B cell (primary cell): ENCODE results near the gene SELENBP1. TPM values are rescaled to one million over a fixed set of nuclear protein-coding genes. Genes with fewer than 3 reads are reported as not detected.

Source experiments
- ATAC-seq: fragments of 200-7000 bp; cut with Tn5 transposase; one replicate; pipeline ENCODE4 v1.10.0; 2021; ENCODE audit warnings: low read depth, mild to moderate bottlenecking, moderate number of reproducible peaks, moderate library complexity
- CTCF ChIA-PET: fragments of 350-600 bp; sonication (Branson Sonifier 250); formaldehyde crosslinking; loops from one replicate; lab custom pipeline; 2021; ENCODE audit warnings: antibody characterized with exemption, inconsistent platforms; lab: Charles Lee
- POLR2A ChIA-PET: fragments of 350-600 bp; sonication (Branson Sonifier 250); formaldehyde crosslinking; loops from one replicate; lab custom pipeline; 2021; ENCODE audit warnings: antibody characterized with exemption; lab: Charles Lee
- DNase-seq: peaks from one replicate; pipeline ENCODE4 v3.0.0; 2013
- H2AFZ ChIP-seq: 2 replicates; pipeline ENCODE4 v1.6.1; 2012; ENCODE audit warnings: mild to moderate bottlenecking, low read depth, low read length; ENCODE audit not compliant: insufficient read depth, poor library complexity, severe bottlenecking
- H3K27ac ChIP-seq, 2 donors: 1 replicate in 1 of 2; 2 replicates in 1 of 2; pipeline ENCODE4 v1.5.1; 2012 to 2013; ENCODE audit warnings: low read length in 2 of 2, mild to moderate bottlenecking in 2 of 2, moderate library complexity in 1 of 2
- H3K27me3 ChIP-seq, 4 experiments: fragments of 200-600 bp in 1 of 4; sonication (generic) in 1 of 4; replicated peaks in 1 of 4; 1 replicate in 2 of 4; 2 replicates in 2 of 4; pipeline versions ENCODE4 v1.6.1 to v1.7.0; 2013 to 2016; ENCODE audit warnings: low read length in 3 of 4, mild to moderate bottlenecking in 2 of 4, mixed read lengths in 1 of 4, moderate library complexity in 1 of 4; ENCODE audit not compliant: insufficient read depth in 4 of 4, control insufficient read depth in 3 of 4; ENCODE audit errors: control extremely low read depth in 1 of 4
- H3K36me3 ChIP-seq, 2 experiments: replicated peaks in 1 of 2; 1 replicate in 1 of 2; 2 replicates in 1 of 2; pipeline versions ENCODE4 v1.6.1 to v1.7.1; 2013; ENCODE audit warnings: low read length in 1 of 2; ENCODE audit not compliant: insufficient read depth in 2 of 2, control insufficient read depth in 1 of 2; ENCODE audit errors: control extremely low read depth in 1 of 2, extremely low read depth in 1 of 2
- H3K4me1 ChIP-seq, 2 donors: fragments of 200-600 bp in 1 of 2; sonication (generic) in 1 of 2; 1 replicate in 1 of 2; 2 replicates in 1 of 2; pipeline versions ENCODE4 v1.5.1 to v1.6.1; 2013 to 2017; ENCODE audit warnings: low read length in 2 of 2; ENCODE audit not compliant: control insufficient read depth in 2 of 2, insufficient read depth in 2 of 2
- H3K4me2 ChIP-seq: replicated peaks from 2 replicates; pipeline ENCODE3; 2012; ENCODE audit warnings: mild to moderate bottlenecking, low read depth, low read length; ENCODE audit not compliant: poor library complexity, severe bottlenecking
- H3K4me3 ChIP-seq, 5 experiments: fragments of 200-600 bp in 1 of 5; sonication (generic) in 1 of 5; 1 replicate in 3 of 5; 2 replicates in 2 of 5; pipeline versions ENCODE4 v1.5.1 to v1.7.0; 2011 to 2016; ENCODE audit warnings: low read length in 4 of 5, mild to moderate bottlenecking in 4 of 5, low read depth in 2 of 5, control low read depth in 1 of 5, moderate library complexity in 1 of 5; ENCODE audit not compliant: insufficient read depth in 1 of 5; ENCODE audit errors: control extremely low read depth in 1 of 5, extremely low read depth in 1 of 5
- H3K79me2 ChIP-seq: fragments of 200-600 bp; sonication (generic); one replicate; pipeline ENCODE4 v1.6.0; 2016; ENCODE audit warnings: low read length; ENCODE audit not compliant: control insufficient read depth, insufficient read depth
- H3K9ac ChIP-seq: fragments of 200-600 bp; sonication (generic); 2 replicates; pipeline ENCODE4 v1.6.1; 2017; ENCODE audit warnings: mild to moderate bottlenecking, low read length, moderate library complexity
- H3K9me3 ChIP-seq, 3 donors: one replicate each; pipeline versions ENCODE4 v1.6.1 to v1.7.1; 2013; ENCODE audit warnings: low read length in 2 of 3; ENCODE audit not compliant: control insufficient read depth in 2 of 3, insufficient read depth in 1 of 3; ENCODE audit errors: control extremely low read depth in 1 of 3
- H4K20me1 ChIP-seq: 2 replicates; pipeline ENCODE4 v1.6.0; 2012; ENCODE audit warnings: mild to moderate bottlenecking, low read length; ENCODE audit not compliant: insufficient read depth, control insufficient read depth, poor library complexity, severe bottlenecking
- H3K27ac Mint-ChIP-seq: one replicate; pipeline ENCODE4 v1.8.0; 2021; ENCODE audit warnings: mixed read lengths
- H3K27me3 Mint-ChIP-seq: one replicate; pipeline ENCODE4 v1.8.0; 2021; ENCODE audit warnings: mixed read lengths
- H3K4me1 Mint-ChIP-seq: one replicate; pipeline ENCODE4 v1.8.0; 2021; ENCODE audit warnings: mixed read lengths
- H3K4me3 Mint-ChIP-seq: one replicate; pipeline ENCODE4 v1.8.0; 2021; ENCODE audit warnings: mixed read lengths
- H3K9me3 Mint-ChIP-seq: one replicate; pipeline ENCODE4 v1.8.0; 2022; ENCODE audit warnings: mixed read lengths; ENCODE audit not compliant: insufficient read depth
- EZH2 ChIP-seq: IDR thresholded peaks from 2 replicates; pipeline ENCODE4 v1.6.1; 2012; ENCODE audit warnings: borderline replicate concordance, low read depth, mild to moderate bottlenecking, moderate library complexity, low read length; ENCODE audit not compliant: insufficient read depth, poor library complexity, severe bottlenecking
- WGBS: methylation state at CpG from one replicate; pipeline ENCODE4 v1.1.5; 2013; ENCODE audit warnings: missing lambda C conversion rate; ENCODE audit not compliant: insufficient coverage; 5-methylcytosine and 5-hydroxymethylcytosine counted together
- intact Hi-C: fragments of 100-400 bp; cut with micrococcal nuclease; formaldehyde crosslinking; loops from one replicate; pipeline ENCODE4 v1.10.0; 2022
- polyA plus RNA-seq: library from polyadenylated mRNA; depleted of rRNA; stranded (reverse); fragments of >200 nt; gene quantifications from 2 replicates; pipeline ENCODE4 v1.2.3, GENCODE V29; 2012
- total RNA-seq, 2 donors: library from RNA; stranded (reverse); fragments of 120-200 nt in 1 of 2; gene quantifications; 1 replicate in 1 of 2; 2 replicates in 1 of 2; pipeline versions ENCODE4 v1.2.3 to v1.2.4, GENCODE V29; 2013 to 2022
- TF ChIP-seq, protein P1 (sequence below): fragments of 200-600 bp; IDR thresholded peaks from one replicate; pipeline ENCODE4 v1.8.0; 2022; ENCODE audit warnings: antibody characterized with exemption, mild to moderate bottlenecking

The SELENBP1 gene
- total and polyA plus RNA-seq, 2 donors (not counting 1 experiment from before 2014, with no cell fraction given): 0.37 TPM; not detected in 1

DNA sequence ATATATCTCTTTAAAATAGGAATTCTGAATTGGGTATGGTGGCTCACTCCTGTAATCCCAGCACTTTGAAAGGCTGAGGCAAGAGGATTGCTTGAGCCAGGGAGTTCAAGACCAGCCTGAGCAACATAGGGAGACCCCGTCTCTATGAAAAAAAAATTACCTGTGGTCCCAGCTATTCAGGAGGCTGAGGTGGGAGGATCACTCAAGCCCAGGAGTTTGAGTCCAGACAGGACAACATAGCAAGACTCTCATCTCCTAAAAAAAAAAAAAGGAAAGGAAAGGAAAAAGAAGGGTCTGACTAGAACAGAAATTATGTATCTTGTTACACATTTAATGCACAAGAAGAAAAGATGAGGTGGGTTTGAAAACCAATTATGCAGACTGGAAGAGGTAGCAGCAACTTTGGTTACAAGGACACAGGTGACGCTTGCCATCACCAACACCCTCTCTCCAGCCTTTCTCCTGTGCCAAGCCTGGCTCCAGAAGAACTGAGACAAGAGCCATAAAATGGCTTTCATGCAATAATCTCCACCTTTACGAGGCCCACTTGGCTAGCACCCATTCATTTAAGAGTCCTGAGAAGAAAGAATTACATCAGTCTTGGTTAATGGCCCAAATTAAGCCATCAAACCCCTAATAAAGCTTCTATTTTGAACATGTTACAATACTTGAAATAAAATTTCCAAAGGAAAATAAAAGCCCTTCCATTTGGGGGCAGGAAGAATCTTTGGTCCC, 4.8 kb upstream of the SELENBP1 start:
- ChIA-PET CTCF (no interaction called here), POLR2A (no interaction called here)
- TF ChIP-seq, protein P1, sequence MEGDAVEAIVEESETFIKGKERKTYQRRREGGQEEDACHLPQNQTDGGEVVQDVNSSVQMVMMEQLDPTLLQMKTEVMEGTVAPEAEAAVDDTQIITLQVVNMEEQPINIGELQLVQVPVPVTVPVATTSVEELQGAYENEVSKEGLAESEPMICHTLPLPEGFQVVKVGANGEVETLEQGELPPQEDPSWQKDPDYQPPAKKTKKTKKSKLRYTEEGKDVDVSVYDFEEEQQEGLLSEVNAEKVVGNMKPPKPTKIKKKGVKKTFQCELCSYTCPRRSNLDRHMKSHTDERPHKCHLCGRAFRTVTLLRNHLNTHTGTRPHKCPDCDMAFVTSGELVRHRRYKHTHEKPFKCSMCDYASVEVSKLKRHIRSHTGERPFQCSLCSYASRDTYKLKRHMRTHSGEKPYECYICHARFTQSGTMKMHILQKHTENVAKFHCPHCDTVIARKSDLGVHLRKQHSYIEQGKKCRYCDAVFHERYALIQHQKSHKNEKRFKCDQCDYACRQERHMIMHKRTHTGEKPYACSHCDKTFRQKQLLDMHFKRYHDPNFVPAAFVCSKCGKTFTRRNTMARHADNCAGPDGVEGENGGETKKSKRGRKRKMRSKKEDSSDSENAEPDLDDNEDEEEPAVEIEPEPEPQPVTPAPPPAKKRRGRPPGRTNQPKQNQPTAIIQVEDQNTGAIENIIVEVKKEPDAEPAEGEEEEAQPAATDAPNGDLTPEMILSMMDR: no peak
- no peak for TF ChIP-seq EZH2
- no peaks in the 10 kb centered on the region for H3K4me1 Mint-ChIP-seq
- Histone ChIP-seq H3K27ac (no peak overlapping the region), H3K4me1 (no peaks in the 10 kb centered on the region), H3K9me3 (no peaks in the 10 kb centered on the region), H3K4me2 (no peak overlapping the region), H3K36me3 (no peaks in the 10 kb centered on the region), H2AFZ (no peak overlapping the region), H3K9ac (no peak overlapping the region), H4K20me1 (no peaks in the 10 kb centered on the region), H3K4me3 (no peak overlapping the region), H3K79me2 (no peaks in the 10 kb centered on the region), H3K27me3 (no peaks in the 10 kb centered on the region)
- intact Hi-C loops: no loop called here
- DNase-seq (no peak), ATAC-seq (no peak)
- H3K4me3 Mint-ChIP-seq: no peak overlapping the region
- no peaks in the 10 kb centered on the region for H3K9me3 Mint-ChIP-seq
- peaks cover 3% of the 10 kb centered on the region for H3K27me3 Mint-ChIP-seq
- no peak overlapping the region for H3K27ac Mint-ChIP-seq
- 100% methylated on average over 2 of the region's 3 CpGs for WGBS

DNA sequence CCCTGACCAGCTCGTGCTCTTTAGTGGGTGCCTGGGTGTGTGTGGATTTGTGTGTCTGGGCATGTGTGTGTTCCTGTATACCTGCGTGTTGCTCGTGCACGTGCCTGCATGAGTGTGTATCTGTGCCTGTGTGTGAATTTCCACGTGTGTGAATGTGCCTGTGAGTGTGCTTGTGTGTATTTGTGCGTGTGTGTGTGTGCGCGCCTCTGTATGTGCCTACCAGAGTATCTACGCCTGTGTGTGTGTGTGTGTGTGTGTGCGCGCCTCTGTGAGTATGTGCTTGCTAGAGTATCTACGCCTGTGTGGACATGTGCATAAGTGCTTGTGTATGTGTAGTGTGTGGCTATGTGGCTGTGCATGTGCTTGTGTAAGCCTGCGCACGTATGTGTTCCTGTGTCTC, 691 bp upstream of the SELENBP1 start:
- no peak overlapping the region for H3K27ac ChIP-seq
- no peaks in the 10 kb centered on the region for H4K20me1 ChIP-seq
- ChIA-PET POLR2A (no interaction called here), CTCF (no interaction called here)
- DNase-seq (no peak), ATAC-seq (no peak)
- H3K27me3 ChIP-seq: no peaks in the 10 kb centered on the region
- no peak overlapping the region for H3K4me3 Mint-ChIP-seq
- H3K4me1 Mint-ChIP-seq: no peaks in the 10 kb centered on the region
- intact Hi-C loops: no loop called here
- H3K9me3 ChIP-seq: no peaks in the 10 kb centered on the region
- H3K4me2 ChIP-seq: no peak overlapping the region
- peaks cover 0 to 4% of the 10 kb centered on the region in 2 donors for H3K4me1 ChIP-seq
- TF ChIP-seq, protein P1: no peak
- TF ChIP-seq EZH2: no peak
- H3K27ac Mint-ChIP-seq: no peak overlapping the region
- H3K36me3 ChIP-seq: no peaks in the 10 kb centered on the region
- peaks cover 3% of the 10 kb centered on the region for H3K27me3 Mint-ChIP-seq
- H3K9ac ChIP-seq: no peak overlapping the region
- no peak overlapping the region for H3K4me3 ChIP-seq
- no peak overlapping the region for H2AFZ ChIP-seq
- H3K9me3 Mint-ChIP-seq: no peaks in the 10 kb centered on the region
- H3K79me2 ChIP-seq: no peaks in the 10 kb centered on the region
- 98% methylated on average over 14 of the region's 14 CpGs for WGBS
